Measurements from ENCODE around the gene ROPN1L. TPM values are rescaled to one million over a fixed set of nuclear protein-coding genes. Genes with fewer than 3 reads are reported as not detected.

Gene ROPN1L
- total RNA-seq, 4 donors from 2014 or later, result 1.7 TPM; not detected in 3

GRCh38 chr5:10454591-10455276 is 13.1 kb downstream of the ROPN1L start:
- Histone ChIP-seq H3K27ac (no peak overlapping the region), H3K27me3 (no peaks in the 10 kb centered on the region), H3K9me3 (no peaks in the 10 kb centered on the region), H3K4me1 (no peaks in the 10 kb centered on the region), H3K36me3 (no peaks in the 10 kb centered on the region), H3K4me3 (no peak overlapping the region)
- no peak for DNase-seq
- no peak for TF ChIP-seq POLR2A (IDR thresholded peaks at IDR 0.05)
- TF ChIP-seq, protein P1, sequence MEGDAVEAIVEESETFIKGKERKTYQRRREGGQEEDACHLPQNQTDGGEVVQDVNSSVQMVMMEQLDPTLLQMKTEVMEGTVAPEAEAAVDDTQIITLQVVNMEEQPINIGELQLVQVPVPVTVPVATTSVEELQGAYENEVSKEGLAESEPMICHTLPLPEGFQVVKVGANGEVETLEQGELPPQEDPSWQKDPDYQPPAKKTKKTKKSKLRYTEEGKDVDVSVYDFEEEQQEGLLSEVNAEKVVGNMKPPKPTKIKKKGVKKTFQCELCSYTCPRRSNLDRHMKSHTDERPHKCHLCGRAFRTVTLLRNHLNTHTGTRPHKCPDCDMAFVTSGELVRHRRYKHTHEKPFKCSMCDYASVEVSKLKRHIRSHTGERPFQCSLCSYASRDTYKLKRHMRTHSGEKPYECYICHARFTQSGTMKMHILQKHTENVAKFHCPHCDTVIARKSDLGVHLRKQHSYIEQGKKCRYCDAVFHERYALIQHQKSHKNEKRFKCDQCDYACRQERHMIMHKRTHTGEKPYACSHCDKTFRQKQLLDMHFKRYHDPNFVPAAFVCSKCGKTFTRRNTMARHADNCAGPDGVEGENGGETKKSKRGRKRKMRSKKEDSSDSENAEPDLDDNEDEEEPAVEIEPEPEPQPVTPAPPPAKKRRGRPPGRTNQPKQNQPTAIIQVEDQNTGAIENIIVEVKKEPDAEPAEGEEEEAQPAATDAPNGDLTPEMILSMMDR (IDR thresholded peaks at IDR 0.05), result no peak

GRCh38 chr5:10455277-10455670 is 13.6 kb downstream of the ROPN1L start:
- Histone ChIP-seq H3K27ac (no peak overlapping the region), H3K4me3 (no peak overlapping the region), H3K27me3 (no peaks in the 10 kb centered on the region), H3K36me3 (no peaks in the 10 kb centered on the region), H3K9me3 (no peaks in the 10 kb centered on the region), H3K4me1 (no peaks in the 10 kb centered on the region)
- TF ChIP-seq, protein P1 (IDR thresholded peaks at IDR 0.05), result no peak
- no peak for TF ChIP-seq POLR2A (IDR thresholded peaks at IDR 0.05)
- no peak for DNase-seq

GRCh38 chr5:10456583-10457420 is 15.1 kb downstream of the ROPN1L start:
- Histone ChIP-seq H3K27me3 (no peaks in the 10 kb centered on the region), H3K4me3 (no peak overlapping the region), H3K9me3 (no peaks in the 10 kb centered on the region), H3K27ac (no peak overlapping the region), H3K36me3 (no peaks in the 10 kb centered on the region), H3K4me1 (no peaks in the 10 kb centered on the region)
- no peak for DNase-seq
- TF ChIP-seq, protein P1 (IDR thresholded peaks at IDR 0.05), result no peak
- no peak for TF ChIP-seq POLR2A (IDR thresholded peaks at IDR 0.05)

DNA sequence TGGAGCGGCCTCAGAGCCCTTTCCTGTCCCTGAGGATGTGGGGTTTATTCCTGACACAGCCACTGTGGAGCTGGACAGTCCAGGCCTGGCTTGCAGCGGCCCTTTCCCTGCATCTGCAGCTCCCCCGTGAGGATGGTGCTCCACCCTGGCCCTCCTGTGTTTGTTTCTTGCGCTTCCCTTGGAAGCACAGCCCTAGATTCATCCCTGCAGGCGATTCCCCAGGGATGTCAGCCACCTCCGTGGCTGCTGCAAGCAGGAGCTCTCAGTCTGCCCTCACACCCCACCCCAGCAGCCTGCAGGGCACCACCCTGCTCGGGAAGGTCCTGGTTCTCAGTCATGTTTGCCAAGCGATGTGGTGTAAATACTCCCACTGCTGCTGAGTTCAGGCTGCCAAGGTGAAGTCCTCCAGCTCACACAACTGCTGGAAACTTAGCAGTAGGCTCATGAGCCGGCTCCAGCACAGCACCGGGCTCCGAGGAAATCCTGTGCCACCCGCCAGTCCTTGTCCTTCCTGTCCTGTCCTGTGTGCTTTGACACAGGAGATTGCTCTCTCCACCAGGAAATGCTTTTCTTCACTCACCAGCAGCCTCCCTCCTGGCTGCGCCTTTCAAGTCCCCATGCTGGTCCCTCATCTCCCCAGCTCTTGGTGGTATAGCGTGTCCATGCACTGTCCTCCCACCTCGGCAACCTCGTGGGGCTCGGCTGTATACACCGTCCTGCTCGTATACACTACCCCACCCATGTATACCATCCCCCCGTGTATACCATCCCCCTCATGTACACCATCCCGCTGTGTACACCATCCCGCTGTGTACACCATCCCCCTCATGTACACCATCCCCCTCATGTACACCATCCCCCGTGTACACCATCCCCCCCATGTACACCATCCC is 16.2 kb downstream of the ROPN1L start:
- Histone ChIP-seq H3K9me3 (no peaks in the 10 kb centered on the region), H3K27ac (no peak overlapping the region), H3K27me3 (no peaks in the 10 kb centered on the region), H3K36me3 (no peaks in the 10 kb centered on the region), H3K4me1 (no peaks in the 10 kb centered on the region), H3K4me3 (no peak overlapping the region)
- no peak for TF ChIP-seq POLR2A (IDR thresholded peaks at IDR 0.05)
- DNase-seq, result peak in 1 of 3 donors; percentile 48

- no peak for TF ChIP-seq POLR2A (IDR thresholded peaks at IDR 0.05)
- TF ChIP-seq, protein P1 (IDR thresholded peaks at IDR 0.05), result no peak
- no peaks in the 10 kb centered on the region for H3K9me3 ChIP-seq
These were observed 17.7 kb downstream of the ROPN1L start for GRCh38 chr5:10459080-10460055.

More at GRCh38 chr5:10459080-10460055, 17.7 kb downstream of the ROPN1L start:
- Histone ChIP-seq H3K27ac (no peak overlapping the region), H3K4me3 (no peak overlapping the region), H3K4me1 (no peaks in the 10 kb centered on the region), H3K27me3 (no peaks in the 10 kb centered on the region), H3K36me3 (no peaks in the 10 kb centered on the region)
- peak in 1 of 3 donors; percentile 39 for DNase-seq
